Ovary (tissue), 9 donors: ENCODE data around the gene SIK3. TPM values are rescaled to one million over a fixed set of nuclear protein-coding genes. Genes with fewer than 3 reads are reported as not detected.

Experiments used
- DNase-seq, 5 donors: peaks; one replicate each; pipeline ENCODE4 v3.0.0-alpha.2; 2019 to 2020
- H3K27ac ChIP-seq, 2 donors: fragments of 200-600 bp; one replicate each; pipeline versions ENCODE4 v1.5.1 to v1.8.0; 2019 to 2022
- H3K27me3 ChIP-seq: fragments of 200-600 bp; one replicate; pipeline ENCODE4 v1.8.0; 2022
- H3K36me3 ChIP-seq: fragments of 200-600 bp; sonication (generic); one replicate; pipeline ENCODE4 v1.5.1; 2019
- H3K4me1 ChIP-seq: one replicate; pipeline ENCODE4 v1.8.1; 2013; ENCODE audit warnings: mild to moderate bottlenecking, moderate library complexity; ENCODE audit not compliant: insufficient read depth
- H3K4me3 ChIP-seq: fragments of 200-600 bp; sonication (generic); one replicate; pipeline ENCODE4 v1.5.1; 2017
- H3K9me3 ChIP-seq, 2 donors: fragments of 200-600 bp in 1 of 2; sonication (generic) in 1 of 2; one replicate each; pipeline versions ENCODE4 v1.5.1 to v1.8.1; 2013 to 2019; ENCODE audit warnings: mild to moderate bottlenecking in 1 of 2, moderate library complexity in 1 of 2
- CTCF ChIP-seq, 3 donors: fragments of 450-650 bp in 2 of 3; fragments of 200-600 bp in 1 of 3; IDR thresholded peaks; one replicate each; pipeline versions ENCODE4 v1.5.1 to v1.8.0; 2016 to 2022; ENCODE audit warnings: antibody characterized with exemption in 3 of 3, mild to moderate bottlenecking in 1 of 3
- EP300 ChIP-seq: sonication (generic); formaldehyde crosslinking; IDR thresholded peaks from one replicate; pipeline ENCODE4 v1.6.1; 2017; ENCODE audit warnings: antibody characterized with exemption
- POLR2A ChIP-seq: fragments of 450-650 bp; IDR thresholded peaks from one replicate; pipeline ENCODE4 v1.6.1; 2017; ENCODE audit warnings: antibody characterized with exemption, mild to moderate bottlenecking, moderate library complexity
- WGBS, 3 donors: extraction: QIAGEN DNeasy Blood & Tissue Kit in 1 of 3; methylation state at CpG; one replicate each; pipeline versions ENCODE4 v1.1.5 to v1.1.7; 2013 to 2017; 5-methylcytosine and 5-hydroxymethylcytosine counted together
- intact Hi-C, 4 donors: fragments of 100-400 bp; cut with DNase I; formaldehyde crosslinking; loops; one replicate each; pipeline versions ENCODE4 v1.11.0 to v1.15.1; 2022 to 2023
- polyA plus RNA-seq, 2 donors: library from polyadenylated mRNA; stranded (reverse); fragments of 200-250 nt in 1 of 2; fragments of 350-450 nt in 1 of 2; fragmentation: Illumina TruSeq in 1 of 2; extraction: RNeasy Lipid Tissue Mini Kit (QIAGEN cat#74804) in 1 of 2; gene quantifications; one replicate each; pipeline ENCODE4 v1.2.3, GENCODE V29; 2013 to 2014
- total RNA-seq, 7 donors: library from RNA; depleted of rRNA in 2 of 7; stranded (reverse); fragments of >200 nt in 2 of 7; fragmentation: NEBNext Ultra II Directional in 3 of 7; extraction: Animal tissue kit (Norgen Biotek cat#: 25700) in 3 of 7; gene quantifications; one replicate each; pipeline versions ENCODE4 v1.1.0 to v1.2.4, GENCODE V29; 2016 to 2023
- donor health status: DM: no; HTN: no; CAD: no; lungs with moderate emphysema.
- donor health status: DM: no; HTN: no; CAD: no.
- donor health status: Bipolar disorder and iron deficiency.
- donor health status: DM: yes; HTN: yes; CAD: no.
- donor health status: DM: no; HTN: no; CAD: no.
- donor health status: DM: yes; HTN: yes; CAD: no.

SIK3 gene
- total and polyA plus RNA-seq, 9 donors, result 18.3 to 134 (median 56.2) TPM

DNA sequence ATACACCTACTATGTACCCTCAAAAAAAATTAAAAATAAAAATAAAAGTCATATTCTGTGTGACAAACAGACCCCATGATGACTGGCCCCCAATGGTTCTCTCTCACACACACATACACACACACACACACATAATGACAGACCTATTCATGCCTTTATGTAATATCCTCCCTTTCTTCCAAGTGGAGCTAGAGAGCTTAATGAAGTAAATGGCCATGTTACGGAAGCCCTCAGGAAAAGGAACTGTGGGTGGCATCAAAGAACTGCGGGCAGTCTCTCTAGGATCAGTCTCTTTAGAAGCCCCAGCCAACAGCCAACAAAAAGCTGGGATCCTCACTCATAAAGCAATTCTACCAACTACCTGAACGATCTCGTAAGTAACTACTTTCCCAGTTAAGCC, 125.5 kb downstream of the SIK3 start:
- 90 to 91% (median 91%) methylated on average over 4 of the region's 4 CpGs for WGBS, 3 donors
- intact Hi-C loops, result no loop called here
- H3K9me3 ChIP-seq, result no peaks in the 10 kb centered on the region
- no peaks in the 10 kb centered on the region for H3K27me3 ChIP-seq
- no peak overlapping the region for H3K4me3 ChIP-seq
- H3K36me3 ChIP-seq, result no peaks in the 10 kb centered on the region
- TF ChIP-seq POLR2A (no peak), EP300 (no peak), CTCF (IDR thresholded peaks at IDR 0.05) (no peak)
- H3K4me1 ChIP-seq, result no peaks in the 10 kb centered on the region
- no peak for DNase-seq
- H3K27ac ChIP-seq, result no peak overlapping the region

DNA sequence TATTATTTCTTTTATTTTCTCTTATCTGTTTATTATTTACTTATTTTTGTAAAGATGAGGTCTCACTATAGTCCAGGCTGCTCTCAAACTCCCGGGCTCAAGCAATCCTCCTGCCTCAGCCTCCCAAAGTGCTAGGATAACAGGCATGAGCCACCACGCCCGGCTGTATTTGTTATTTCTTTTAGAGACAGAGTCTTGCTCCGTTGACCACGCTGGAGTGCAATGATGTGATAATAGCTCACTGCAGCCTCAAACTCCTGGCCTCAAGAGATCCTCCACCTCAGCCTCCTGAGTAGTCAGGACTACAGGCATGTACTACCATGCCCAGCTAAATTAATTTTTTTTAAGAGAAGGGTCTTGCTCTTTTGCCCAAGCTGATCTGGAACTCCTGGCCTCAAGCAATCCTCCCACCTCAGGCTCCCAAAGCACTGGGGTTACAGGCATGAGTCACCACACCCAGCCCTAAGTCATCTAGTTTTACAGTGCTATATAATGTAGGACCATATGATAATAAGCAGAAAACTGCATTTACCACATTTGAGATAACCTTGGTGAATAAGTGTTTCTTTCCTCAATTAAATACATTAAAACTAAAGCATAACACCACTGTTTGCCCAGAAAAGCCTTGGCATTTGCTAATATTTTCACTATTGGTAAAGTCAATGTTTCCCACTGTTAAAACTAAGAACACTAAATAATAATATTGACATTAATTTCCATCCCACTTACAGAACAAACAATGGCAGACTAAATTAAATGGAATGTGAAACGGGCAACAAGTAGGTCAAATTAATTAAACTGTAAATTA, 127.5 kb downstream of the SIK3 start:
- Histone ChIP-seq H3K4me3 (no peak overlapping the region), H3K4me1 (no peaks in the 10 kb centered on the region), H3K27me3 (no peaks in the 10 kb centered on the region), H3K27ac (no peak overlapping the region), H3K9me3 (no peaks in the 10 kb centered on the region), H3K36me3 (no peaks in the 10 kb centered on the region)
- TF ChIP-seq CTCF (IDR thresholded peaks at IDR 0.05), result no peak
- no peak for TF ChIP-seq POLR2A
- TF ChIP-seq EP300, result no peak
- WGBS, 3 donors, result 73 to 81% (median 78%) methylated on average over 6 of the region's 6 CpGs
- no peak for DNase-seq
- intact Hi-C loops, result no loop called here

- H3K4me1 ChIP-seq, result no peaks in the 10 kb centered on the region
- no peaks in the 10 kb centered on the region for H3K27me3 ChIP-seq
- WGBS, 3 donors, result 87 to 93% (median 90%) methylated on average over 2 of the region's 2 CpGs
- intact Hi-C loops, result no loop called here
- H3K4me3 ChIP-seq, result no peak overlapping the region
- H3K27ac ChIP-seq, result no peak overlapping the region
- DNase-seq, result no peak
- TF ChIP-seq EP300 (no peak), CTCF (IDR thresholded peaks at IDR 0.05) (no peak), POLR2A (no peak)
- H3K36me3 ChIP-seq, result no peaks in the 10 kb centered on the region
- no peaks in the 10 kb centered on the region for H3K9me3 ChIP-seq
Measured at GRCh38 chr11:116969694-116970093, 128.5 kb downstream of the SIK3 start.

DNA sequence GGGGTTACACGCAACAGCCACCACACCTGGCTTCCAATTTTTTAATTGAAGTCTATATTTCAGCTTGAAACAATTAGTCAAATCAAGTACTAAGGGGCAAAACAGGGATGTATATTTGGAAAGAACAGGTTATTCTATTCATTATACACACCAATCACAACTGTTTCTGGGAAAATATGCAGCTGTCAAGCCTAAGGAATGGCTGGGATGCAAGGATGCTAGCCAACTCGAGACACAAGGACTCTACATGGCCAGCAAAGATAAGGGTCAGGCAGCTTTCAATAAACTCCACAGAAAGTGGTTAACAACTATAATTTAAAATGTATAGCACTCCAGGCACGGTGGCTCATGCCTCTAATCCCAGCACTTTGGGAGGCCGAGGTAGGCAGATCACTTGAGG, 134.0 kb downstream of the SIK3 start:
- WGBS, 3 donors, result 81 to 91% (median 88%) methylated on average over 4 of the region's 4 CpGs
- Histone ChIP-seq H3K36me3 (no peaks in the 10 kb centered on the region), H3K27ac (no peak overlapping the region), H3K27me3 (no peaks in the 10 kb centered on the region), H3K4me1 (peaks cover 2% of the 10 kb centered on the region), H3K9me3 (no peaks in the 10 kb centered on the region), H3K4me3 (no peak overlapping the region)
- DNase-seq, result no peak
- intact Hi-C loops, result no loop called here
- TF ChIP-seq EP300 (no peak), CTCF (IDR thresholded peaks at IDR 0.05) (no peak), POLR2A (no peak)
